VCaP (cell line): ENCODE data around the gene BIRC6.

Experiments used
- H3K27ac ChIP-seq: fragments of 450-650 bp; 2 replicates; pipeline ENCODE4 v1.5.1; 2017
- CTCF ChIP-seq: fragments of 450-650 bp; conservative IDR thresholded peaks from 2 replicates; pipeline ENCODE4 v1.5.1; 2017; ENCODE audit warnings: mild to moderate bottlenecking, moderate library complexity

The BIRC6 gene

GRCh38 chr2:32384529-32384928 is 27.7 kb downstream of the BIRC6 start:
- no peak overlapping the region for H3K27ac ChIP-seq
- TF ChIP-seq CTCF, result no peak

DNA sequence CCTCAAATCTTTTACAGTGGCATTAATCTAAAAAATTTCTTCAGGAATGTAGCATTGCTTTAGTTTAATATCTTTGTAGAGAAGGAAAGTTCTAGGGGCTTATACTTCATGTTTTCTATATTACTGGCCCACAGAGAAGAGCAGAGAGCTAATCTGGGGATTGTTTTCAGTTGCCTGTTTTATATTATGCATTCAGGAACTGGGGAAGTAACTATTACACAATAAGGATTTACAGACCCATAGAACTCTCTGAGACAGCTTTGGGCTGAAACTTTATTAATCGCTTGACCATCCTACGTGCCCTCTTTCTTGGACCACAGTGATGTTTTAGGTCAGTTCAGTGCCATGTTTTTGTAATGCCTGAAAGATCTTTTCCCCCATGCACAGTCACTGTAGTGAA is 29.9 kb downstream of the BIRC6 start:
- TF ChIP-seq CTCF, result no peak

DNA sequence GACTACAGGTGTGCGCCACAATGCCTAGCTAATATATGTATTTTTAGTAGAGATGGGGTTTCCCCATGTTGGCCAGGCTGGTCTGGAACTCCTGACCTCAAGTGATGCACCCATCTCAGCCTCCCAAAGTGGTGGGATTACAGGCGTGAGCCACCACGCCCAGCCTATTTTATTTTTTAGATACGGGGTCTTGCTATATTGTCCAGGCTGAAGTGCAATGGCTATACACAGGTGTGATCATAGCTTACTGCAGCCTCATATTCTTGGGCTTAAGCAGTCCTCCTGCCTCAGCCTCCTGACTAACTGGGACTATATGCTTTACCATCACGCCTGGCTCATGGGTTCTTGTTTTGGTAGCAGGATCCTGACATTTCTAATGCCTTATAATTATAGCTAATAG is 42.4 kb downstream of the BIRC6 start:
- H3K27ac ChIP-seq, result no peak overlapping the region
- no peak for TF ChIP-seq CTCF

More for the DNA sequence above, 29.9 kb downstream of the BIRC6 start:
- no peak overlapping the region for H3K27ac ChIP-seq

- no peak overlapping the region for H3K27ac ChIP-seq
Observed at GRCh38 chr2:32402091-32402490, 45.3 kb downstream of the BIRC6 start.

GRCh38 chr2:32403782-32404181 is 47.0 kb downstream of the BIRC6 start:
- no peak overlapping the region; the same call in none of the 2 replicates for H3K27ac ChIP-seq

More at GRCh38 chr2:32402091-32402490, 45.3 kb downstream of the BIRC6 start:
- no peak for TF ChIP-seq CTCF

GRCh38 chr2:32404691-32405090 is 47.9 kb downstream of the BIRC6 start:
- no peak for TF ChIP-seq CTCF
- H3K27ac ChIP-seq, result no peak overlapping the region

More at GRCh38 chr2:32403782-32404181, 47.0 kb downstream of the BIRC6 start:
- no peak for TF ChIP-seq CTCF

- no peak overlapping the region for H3K27ac ChIP-seq
- no peak for TF ChIP-seq CTCF
Observed at GRCh38 chr2:32416519-32416918, 59.7 kb downstream of the BIRC6 start.

DNA sequence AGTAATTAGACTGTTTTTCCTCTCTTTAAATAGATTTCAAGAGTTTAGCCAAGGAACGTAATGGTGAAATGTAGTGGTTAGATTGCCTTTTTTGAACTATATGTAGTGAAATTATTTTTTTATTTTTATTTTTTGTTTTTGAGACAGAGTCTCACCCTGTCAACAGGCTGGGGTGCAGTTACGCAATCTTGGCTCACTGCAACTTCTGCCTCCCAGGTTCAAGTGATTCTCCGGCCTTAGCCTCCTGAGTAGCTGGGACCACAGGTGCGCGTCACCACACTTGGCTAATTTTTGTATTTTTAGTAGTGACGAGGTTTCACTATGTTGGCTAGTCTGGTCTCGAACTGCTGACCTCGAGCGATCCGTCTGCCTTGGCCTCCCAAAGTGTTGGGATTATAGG is 60.8 kb downstream of the BIRC6 start:
- H3K27ac ChIP-seq, result no peak overlapping the region
- no peak for TF ChIP-seq CTCF
